HG03571 (cell line): Measurements from ENCODE around the gene RASSF5.

Source experiments
- ATAC-seq: cut with Tn5 transposase; IDR thresholded peaks from one replicate; pipeline ENCODE4 v1.9.1; 2021; ENCODE audit not compliant: unreplicated experiment

Gene RASSF5

GRCh38 chr1:206583707-206584648 lies 76.6 kb downstream of the RASSF5 start:
- ATAC-seq: no peak

DNA sequence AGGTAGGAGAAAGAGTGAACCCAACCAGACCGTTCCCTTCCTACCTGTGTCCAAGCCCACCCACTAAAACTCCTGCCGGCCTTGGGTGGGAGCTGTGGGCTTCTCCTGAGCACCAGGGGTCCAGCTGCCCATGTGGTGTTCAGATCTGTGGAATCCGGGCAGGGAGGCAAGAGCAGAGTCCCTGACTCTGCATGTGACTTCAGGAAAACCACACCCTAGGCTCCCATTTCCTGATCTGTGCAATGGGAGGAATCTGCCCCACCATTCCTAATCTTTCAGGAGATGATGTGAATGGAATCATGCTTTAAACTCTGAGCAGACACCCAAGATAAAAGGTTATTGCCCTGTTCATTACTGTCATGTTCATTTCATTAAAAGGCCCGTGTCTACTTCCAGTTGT lies 77.4 kb downstream of the RASSF5 start:
- ATAC-seq: no peak

- ATAC-seq: no peak
These were observed 79.4 kb downstream of the RASSF5 start for GRCh38 chr1:206586501-206587445.

GRCh38 chr1:206587904-206588303 lies 80.6 kb downstream of the RASSF5 start:
- ATAC-seq: no peak

DNA sequence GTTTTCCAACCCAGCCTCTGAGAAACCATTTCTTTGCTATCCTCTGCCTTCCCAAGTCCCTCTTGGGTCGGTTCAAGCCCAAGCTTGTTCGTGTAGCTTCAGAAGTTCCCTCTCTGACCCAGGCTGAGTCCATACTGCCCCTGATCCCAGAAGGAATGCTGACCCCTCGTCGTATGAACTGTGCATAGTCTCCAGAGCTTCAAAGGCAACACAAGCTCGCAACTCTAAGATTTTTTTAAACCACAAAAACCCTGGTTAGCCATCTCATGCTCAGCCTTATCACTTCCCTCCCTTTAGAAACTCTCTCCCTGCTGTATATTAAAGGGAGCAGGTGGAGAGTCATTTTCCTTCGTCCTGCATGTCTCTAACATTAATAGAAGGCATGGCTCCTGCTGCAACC lies 81.2 kb downstream of the RASSF5 start:
- ATAC-seq: no peak

GRCh38 chr1:206589206-206589605 lies 81.9 kb downstream of the RASSF5 start:
- no peak for ATAC-seq

- no peak for ATAC-seq
These were observed 82.9 kb downstream of the RASSF5 start for GRCh38 chr1:206590025-206590758.

- no peak for ATAC-seq
These were observed 83.9 kb downstream of the RASSF5 start for GRCh38 chr1:206591226-206591625.

DNA sequence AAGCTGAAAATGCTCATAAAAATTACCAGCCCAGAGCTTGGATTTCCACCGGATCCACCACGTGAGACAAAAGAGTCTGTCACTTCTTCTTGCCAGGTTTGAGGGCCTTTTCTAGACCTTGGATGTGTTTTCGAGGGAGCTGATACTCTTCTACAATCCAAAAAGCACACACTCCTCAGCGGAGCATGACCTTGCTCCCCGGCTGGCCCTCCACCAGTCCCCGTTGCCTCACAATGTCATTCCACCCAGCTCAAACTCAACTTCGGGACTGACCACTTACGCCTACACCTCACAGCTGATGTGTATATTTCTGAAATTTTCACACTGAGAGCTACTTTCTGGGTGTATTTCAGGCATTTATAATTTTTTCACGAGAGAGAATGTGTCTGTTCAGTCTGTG lies 84.4 kb downstream of the RASSF5 start:
- ATAC-seq: no peak

- ATAC-seq: no peak
These were observed 86.1 kb downstream of the RASSF5 start for GRCh38 chr1:206593351-206593925.

DNA sequence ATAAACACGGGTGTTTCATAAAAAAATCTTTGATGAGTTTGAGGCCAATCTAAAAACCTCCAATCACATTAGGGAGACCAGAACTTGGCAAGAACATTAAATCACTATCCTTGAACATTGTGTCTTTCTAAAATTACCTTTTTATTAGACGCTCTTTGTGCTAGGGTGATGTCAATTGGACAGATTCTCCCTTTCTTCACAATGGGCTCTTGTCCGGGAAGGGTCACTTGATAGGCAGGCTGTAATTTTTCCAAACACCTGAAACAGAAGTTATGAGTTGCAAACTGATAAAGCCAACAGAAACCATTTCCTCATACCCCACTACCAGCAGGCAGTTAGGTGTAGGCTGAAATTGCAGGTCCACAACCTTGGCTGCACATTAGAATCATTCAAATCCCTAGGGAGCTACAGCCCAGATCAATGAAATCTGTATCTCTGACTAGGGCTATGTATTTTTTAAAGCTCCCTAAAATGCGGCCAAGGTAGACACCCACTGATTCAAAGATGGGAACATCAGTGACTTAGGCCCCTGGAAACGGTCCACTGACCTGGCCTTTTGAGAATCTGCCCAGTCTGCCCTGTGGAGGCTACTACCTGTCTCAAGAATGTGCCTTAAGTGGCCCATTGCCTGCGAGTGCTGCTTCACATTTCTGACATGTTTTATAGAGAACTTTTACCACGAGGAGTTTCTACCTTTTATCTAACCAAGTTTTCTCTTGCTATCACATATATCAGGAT lies 88.4 kb downstream of the RASSF5 start:
- no peak for ATAC-seq

DNA sequence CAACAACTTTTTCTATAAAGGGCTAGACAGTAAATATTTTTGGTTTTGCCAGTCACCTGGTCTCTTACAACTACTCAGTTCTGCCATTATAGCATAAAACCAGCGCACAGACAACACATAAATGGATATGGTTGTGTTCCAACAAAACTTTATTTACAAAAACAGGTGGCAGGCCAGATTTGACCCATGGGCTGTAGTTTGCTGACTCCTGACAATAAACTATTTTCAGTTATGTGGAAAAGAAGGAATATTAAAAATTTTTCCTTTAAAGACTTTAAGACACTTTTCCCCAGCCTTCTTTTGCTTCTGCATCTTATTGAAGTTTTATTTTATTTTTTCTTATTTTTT lies 89.0 kb downstream of the RASSF5 start:
- ATAC-seq: no peak

GRCh38 chr1:206600527-206600926 lies 93.2 kb downstream of the RASSF5 start:
- no peak for ATAC-seq

DNA sequence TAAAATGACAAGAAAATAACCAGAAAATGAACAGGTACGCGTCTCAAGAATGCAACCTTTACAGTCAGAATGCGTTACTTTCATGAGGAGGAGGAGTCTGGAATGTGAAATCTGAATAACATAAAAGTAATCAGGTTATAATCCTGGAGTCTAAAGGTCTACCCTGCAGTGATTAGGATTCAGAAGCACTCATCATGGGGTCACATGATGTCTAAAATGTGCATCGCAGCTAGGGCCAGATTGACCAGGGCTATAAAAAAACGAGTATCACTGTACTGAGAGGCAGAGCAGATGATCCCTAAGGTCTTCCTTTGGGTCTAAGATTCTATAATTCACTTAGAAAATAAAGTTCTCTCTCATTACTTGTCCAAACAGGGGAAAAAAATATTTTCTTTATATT lies 97.5 kb downstream of the RASSF5 start:
- no peak for ATAC-seq

DNA sequence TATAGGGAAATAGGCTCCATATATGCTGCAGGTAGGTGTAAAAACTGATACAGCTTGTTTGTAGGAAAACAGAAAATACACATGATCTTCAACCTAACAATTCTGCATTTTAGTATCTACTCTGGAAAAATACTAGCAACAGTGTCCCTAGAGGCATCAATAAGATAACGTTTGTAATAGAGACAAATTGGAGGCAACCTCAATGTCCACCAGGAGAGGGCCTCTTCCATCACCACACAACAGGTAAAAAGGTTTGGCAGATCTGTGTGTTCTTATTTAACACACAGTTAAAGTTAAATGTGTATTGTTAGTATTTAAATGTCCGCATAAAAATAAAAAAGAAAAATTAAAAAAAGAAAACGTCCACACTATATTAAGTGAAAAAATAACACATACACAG lies 99.5 kb downstream of the RASSF5 start:
- ATAC-seq: no peak

DNA sequence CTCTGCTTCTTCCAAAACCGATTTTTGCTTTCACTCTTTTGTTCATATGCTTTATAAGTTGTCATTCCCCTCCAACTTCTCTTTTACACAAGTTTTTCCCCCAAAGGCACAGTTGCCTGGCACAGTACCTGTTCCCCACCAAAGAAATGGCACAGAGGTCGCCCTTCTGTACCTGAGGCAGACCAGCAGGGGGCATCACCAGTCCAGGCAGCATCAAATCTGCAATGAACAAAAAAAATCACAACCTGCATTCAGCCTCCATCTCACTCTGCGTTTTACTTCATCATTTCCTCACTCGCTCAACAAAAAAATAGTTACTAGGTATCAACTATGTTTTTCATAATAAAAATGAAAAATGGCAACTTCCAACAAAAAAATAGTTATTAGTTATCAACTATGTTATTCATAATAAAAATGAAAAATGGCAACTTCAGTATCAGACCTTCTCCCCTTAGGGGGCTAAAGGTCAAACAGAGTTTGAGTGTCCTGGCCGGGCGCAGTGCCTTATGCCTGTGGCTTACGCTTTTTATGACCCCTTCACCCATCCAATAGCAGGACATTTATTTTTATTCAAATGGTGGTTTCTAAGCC lies 100.9 kb downstream of the RASSF5 start:
- ATAC-seq: no peak

- ATAC-seq: no peak
These were observed 102.1 kb downstream of the RASSF5 start for GRCh38 chr1:206609229-206609991.

DNA sequence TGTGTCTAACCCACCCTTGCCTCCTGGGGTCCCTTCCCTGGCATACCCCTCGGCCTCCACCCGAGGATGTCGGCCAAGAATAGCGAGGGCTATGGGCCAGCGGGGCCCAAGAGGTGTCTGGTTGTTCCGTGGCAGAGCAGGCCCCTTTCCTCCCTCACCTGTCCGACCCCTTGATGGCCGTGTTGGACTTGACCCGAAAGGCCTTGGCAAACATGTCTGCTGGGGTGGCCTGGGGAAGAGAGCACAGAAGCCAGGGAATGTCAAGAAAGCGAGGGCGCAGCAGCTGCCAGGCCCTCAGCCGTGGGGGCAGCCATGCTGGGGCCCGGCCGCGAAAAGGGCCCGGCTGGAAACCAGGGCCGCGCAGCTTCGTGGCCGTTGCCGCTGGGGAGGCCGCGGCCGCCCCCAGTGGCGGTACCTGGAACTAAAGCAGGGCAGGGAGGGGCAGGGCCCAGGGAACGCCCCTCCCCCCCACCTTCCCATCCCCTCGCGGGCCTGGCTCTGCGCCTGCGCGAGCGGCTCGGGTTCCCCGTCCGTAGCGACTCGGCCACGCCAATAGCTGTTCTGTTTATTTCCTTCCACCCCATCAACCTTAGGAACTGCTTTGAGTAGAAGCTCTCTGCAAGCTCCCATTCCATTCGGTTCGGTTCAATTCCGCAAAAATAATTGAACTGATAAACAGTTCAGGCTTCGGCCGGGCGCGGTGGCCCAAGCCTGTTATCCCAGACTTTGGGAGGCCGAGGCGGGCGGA lies 105.0 kb downstream of the RASSF5 start, which contains the start of gene EIF2D:
EIF2D (minus strand) TSS at position 337 of the 748 bp plus-strand sequence; CDS start at position 214, 123 bp downstream.
- ATAC-seq: peak; percentile 86
